Stomach (tissue), 4 donors: ENCODE measurements around the gene NDEL1.

ENCODE experiments used
- CTCF ChIP-seq, 7 experiments: fragments of 450-650 bp in 4 of 7; fragments of 200-600 bp in 3 of 7; sonication (generic) in 3 of 7; IDR thresholded peaks; one replicate each; pipeline ENCODE4 v1.5.1; 2016 to 2019; ENCODE audit warnings: antibody characterized with exemption in 7 of 7, control low read depth in 2 of 7, mild to moderate bottlenecking in 1 of 7
- POLR2AphosphoS5 ChIP-seq, 3 donors: sonication (generic); formaldehyde crosslinking; IDR thresholded peaks; one replicate each; pipeline ENCODE4 v1.6.1; 2016; ENCODE audit warnings: antibody characterized with exemption in 3 of 3

GRCh38 chr17:8480011-8480976, 44.6 kb downstream of the NDEL1 start:
- TF ChIP-seq POLR2AphosphoS5 (IDR thresholded peaks at IDR 0.05), result no peak
- TF ChIP-seq CTCF (IDR thresholded peaks at IDR 0.05), result no peak
